IMR-90 (cell line): ENCODE data around the gene VWA8.

Experiments
- BHLHE40 ChIP-seq: fragments of 150-350 bp; IDR thresholded peaks from 2 replicates; pipeline ENCODE4 v1.6.1; 2016; ENCODE audit warnings: mild to moderate bottlenecking, low read depth, low read length
- CEBPB ChIP-seq: IDR thresholded peaks from 2 replicates; pipeline ENCODE4 v1.6.1; 2012; ENCODE audit warnings: low read depth, low read length, improper control_type of control experiment
- MAFK ChIP-seq: IDR thresholded peaks from 2 replicates; pipeline ENCODE4 v1.6.1; 2012; ENCODE audit warnings: low read depth, low read length, improper control_type of control experiment
- MAZ ChIP-seq: IDR thresholded peaks from 2 replicates; pipeline ENCODE4 v1.6.1; 2012; ENCODE audit warnings: low read depth, mild to moderate bottlenecking, low read length, improper control_type of control experiment, moderate library complexity, borderline replicate concordance
- POLR2A ChIP-seq: IDR thresholded peaks from 2 replicates; pipeline ENCODE4 v1.6.1; 2012; ENCODE audit warnings: mild to moderate bottlenecking, low read depth, low read length
- RAD21 ChIP-seq: IDR thresholded peaks from 2 replicates; pipeline ENCODE4 v1.6.1; 2012; ENCODE audit warnings: low read length, improper control_type of control experiment
- TF ChIP-seq, protein P1 (sequence below): conservative IDR thresholded peaks from 2 replicates; pipeline ENCODE4 v1.5.1; 2012; ENCODE audit warnings: mild to moderate bottlenecking, low read depth, low read length, improper control_type of control experiment
- TF ChIP-seq, protein P2 (sequence below): fragments of 150-350 bp; IDR thresholded peaks from 2 replicates; pipeline ENCODE4 v1.6.1; 2016; ENCODE audit warnings: low read depth, mild to moderate bottlenecking, low read length, moderate library complexity, borderline replicate concordance

- TF ChIP-seq, protein P1, sequence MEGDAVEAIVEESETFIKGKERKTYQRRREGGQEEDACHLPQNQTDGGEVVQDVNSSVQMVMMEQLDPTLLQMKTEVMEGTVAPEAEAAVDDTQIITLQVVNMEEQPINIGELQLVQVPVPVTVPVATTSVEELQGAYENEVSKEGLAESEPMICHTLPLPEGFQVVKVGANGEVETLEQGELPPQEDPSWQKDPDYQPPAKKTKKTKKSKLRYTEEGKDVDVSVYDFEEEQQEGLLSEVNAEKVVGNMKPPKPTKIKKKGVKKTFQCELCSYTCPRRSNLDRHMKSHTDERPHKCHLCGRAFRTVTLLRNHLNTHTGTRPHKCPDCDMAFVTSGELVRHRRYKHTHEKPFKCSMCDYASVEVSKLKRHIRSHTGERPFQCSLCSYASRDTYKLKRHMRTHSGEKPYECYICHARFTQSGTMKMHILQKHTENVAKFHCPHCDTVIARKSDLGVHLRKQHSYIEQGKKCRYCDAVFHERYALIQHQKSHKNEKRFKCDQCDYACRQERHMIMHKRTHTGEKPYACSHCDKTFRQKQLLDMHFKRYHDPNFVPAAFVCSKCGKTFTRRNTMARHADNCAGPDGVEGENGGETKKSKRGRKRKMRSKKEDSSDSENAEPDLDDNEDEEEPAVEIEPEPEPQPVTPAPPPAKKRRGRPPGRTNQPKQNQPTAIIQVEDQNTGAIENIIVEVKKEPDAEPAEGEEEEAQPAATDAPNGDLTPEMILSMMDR: no peak
- TF ChIP-seq CEBPB (no peak), POLR2A (no peak), MAZ (no peak), RAD21 (no peak), MAFK (no peak), BHLHE40 (no peak)
- TF ChIP-seq, protein P2, sequence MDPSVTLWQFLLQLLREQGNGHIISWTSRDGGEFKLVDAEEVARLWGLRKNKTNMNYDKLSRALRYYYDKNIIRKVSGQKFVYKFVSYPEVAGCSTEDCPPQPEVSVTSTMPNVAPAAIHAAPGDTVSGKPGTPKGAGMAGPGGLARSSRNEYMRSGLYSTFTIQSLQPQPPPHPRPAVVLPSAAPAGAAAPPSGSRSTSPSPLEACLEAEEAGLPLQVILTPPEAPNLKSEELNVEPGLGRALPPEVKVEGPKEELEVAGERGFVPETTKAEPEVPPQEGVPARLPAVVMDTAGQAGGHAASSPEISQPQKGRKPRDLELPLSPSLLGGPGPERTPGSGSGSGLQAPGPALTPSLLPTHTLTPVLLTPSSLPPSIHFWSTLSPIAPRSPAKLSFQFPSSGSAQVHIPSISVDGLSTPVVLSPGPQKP: no peak
Measured at GRCh38 chr13:41720839-41721561, 239.9 kb downstream of the VWA8 start.
